Measurements from ENCODE around the gene NT5C1A. TPM values are rescaled to one million over a fixed set of nuclear protein-coding genes. Genes with fewer than 3 reads are reported as not detected.

The NT5C1A gene
- total and polyA plus RNA-seq, 3 experiments from 2014 or later = not detected

DNA sequence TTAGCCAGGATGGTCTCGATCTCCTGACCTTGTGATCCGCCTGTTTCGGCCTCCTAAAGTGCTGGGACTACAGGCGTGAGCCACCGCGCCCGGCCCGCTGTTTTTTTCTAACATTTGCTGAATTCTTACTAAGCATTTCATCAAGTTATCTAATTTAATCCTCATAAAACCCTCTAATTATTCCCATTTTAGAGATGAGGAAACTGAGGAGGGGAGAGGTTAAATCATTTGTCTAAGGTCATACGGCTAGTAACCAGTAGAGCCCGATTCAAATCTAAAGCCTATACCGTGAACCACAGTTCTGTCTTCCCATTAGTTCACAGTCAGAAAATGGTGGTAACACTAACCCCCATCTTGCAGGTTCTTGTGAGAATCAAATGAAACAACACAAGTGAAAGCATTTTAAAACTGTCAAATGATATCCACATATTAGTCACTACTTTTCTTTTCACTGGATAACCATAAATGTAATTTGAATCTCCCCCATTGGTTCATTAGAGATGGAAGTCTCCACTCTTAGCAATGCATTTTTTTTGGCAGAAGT is 43.0 kb downstream of the NT5C1A start:
- Histone ChIP-seq H3K36me3 (ENCODE audit: insufficient read depth, low read length) (no peaks in the 10 kb centered on the region), H3K9me3 (ENCODE audit: low read length) (no peaks in the 10 kb centered on the region), H3K4me1 (ENCODE audit: insufficient read depth, low read length) (no peaks in the 10 kb centered on the region), H3K27ac (ENCODE audit: low read depth, low read length) (no peak overlapping the region), H3K27me3 (ENCODE audit: insufficient read depth, low read length, poor library complexity, severe bottlenecking) (peaks cover 5% of the 10 kb centered on the region), H3K4me3 (ENCODE audit: low read length) (no peak overlapping the region)
- ChIA-PET CTCF (no interaction called here), POLR2A (no interaction called here)
- H3K4me1 Mint-ChIP-seq = no peaks in the 10 kb centered on the region
- no peaks in the 10 kb centered on the region for H3K36me3 Mint-ChIP-seq
- H3K4me3 Mint-ChIP-seq = no peak overlapping the region
- H3K9me3 Mint-ChIP-seq = no peaks in the 10 kb centered on the region
- no peak for DNase-seq
- no peak overlapping the region for H3K27ac Mint-ChIP-seq
- peaks cover 12 to 22% of the 10 kb centered on the region in 2 donors for H3K27me3 Mint-ChIP-seq

DNA sequence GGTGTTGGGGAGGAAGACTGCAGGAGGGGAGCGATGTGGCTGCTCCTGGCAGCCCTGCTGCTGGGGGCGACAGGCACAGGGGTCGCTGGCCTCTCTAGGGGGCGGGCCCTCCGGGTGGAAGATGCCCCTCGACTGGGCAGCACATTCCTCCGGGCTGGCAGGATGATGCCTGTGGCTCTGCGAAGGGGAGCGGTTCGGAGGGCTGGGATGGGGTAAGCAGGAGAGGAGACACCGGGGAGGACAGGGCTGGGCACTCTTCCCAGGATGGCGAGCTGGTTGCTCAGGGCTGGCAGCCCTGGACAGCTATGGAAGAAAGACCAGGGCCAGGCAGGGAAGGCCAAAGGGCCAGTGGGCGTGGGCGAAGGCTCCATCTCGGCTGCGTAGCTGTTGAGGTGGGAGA is 45.3 kb downstream of the NT5C1A start:
- Histone ChIP-seq H3K4me3 (ENCODE audit: low read length) (no peak overlapping the region), H3K27ac (ENCODE audit: low read depth, low read length) (no peak overlapping the region), H3K9me3 (ENCODE audit: low read length) (no peaks in the 10 kb centered on the region), H3K27me3 (ENCODE audit: insufficient read depth, low read length, poor library complexity, severe bottlenecking) (peaks cover 5% of the 10 kb centered on the region), H3K36me3 (ENCODE audit: insufficient read depth, low read length) (no peaks in the 10 kb centered on the region), H3K4me1 (ENCODE audit: insufficient read depth, low read length) (no peaks in the 10 kb centered on the region)
- H3K27ac Mint-ChIP-seq = no peak overlapping the region
- ChIA-PET CTCF (no interaction called here), POLR2A (no interaction called here)
- H3K36me3 Mint-ChIP-seq = no peaks in the 10 kb centered on the region
- H3K9me3 Mint-ChIP-seq = no peaks in the 10 kb centered on the region
- H3K27me3 Mint-ChIP-seq = peaks cover 7 to 22% of the 10 kb centered on the region in 2 donors
- no peak overlapping the region for H3K4me3 Mint-ChIP-seq
- H3K4me1 Mint-ChIP-seq = no peaks in the 10 kb centered on the region
- no peak for DNase-seq

DNA sequence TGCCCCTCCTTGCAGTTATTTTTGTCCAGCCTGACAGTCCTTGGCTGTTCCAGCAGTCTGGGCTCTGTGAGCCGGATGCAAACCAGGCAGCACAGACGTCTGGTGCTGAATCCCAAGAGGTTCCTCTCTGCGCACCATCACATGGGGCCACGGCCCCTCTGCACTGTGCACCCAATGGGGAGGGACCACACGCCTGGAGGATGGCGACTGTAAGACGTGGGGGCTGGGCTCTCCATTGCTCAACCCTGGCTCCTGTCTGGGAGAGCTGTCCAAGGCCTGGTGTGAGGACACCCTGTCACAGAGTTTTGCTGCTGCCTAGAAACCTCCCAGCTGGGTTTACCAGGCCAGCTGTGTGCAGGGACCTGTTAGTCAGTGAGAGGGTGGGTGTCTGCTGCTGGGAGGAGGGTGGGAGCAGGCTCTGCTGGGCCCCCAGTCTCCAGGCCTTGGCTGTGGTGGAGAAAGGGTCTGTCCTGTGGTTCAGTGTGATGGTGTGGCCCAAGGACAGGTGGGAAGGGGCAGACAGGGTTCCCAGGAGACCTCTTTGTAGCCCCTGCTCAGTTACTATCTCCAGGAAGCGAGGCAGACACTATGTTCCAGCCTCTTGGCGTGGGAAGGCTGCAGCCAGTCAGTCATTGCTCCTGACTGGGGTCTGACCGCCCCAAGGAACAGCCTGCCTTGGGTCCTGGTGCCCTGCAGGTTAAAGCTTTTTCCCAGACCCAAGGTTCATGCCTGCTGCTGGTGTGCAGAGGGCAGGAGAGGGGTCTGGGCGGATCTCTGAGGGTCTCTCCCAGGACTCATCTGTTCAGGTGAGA is 46.2 kb downstream of the NT5C1A start:
- Histone ChIP-seq H3K9me3 (ENCODE audit: low read length) (no peaks in the 10 kb centered on the region), H3K27ac (ENCODE audit: low read depth, low read length) (no peak overlapping the region), H3K4me3 (ENCODE audit: low read length) (no peak overlapping the region), H3K36me3 (ENCODE audit: insufficient read depth, low read length) (no peaks in the 10 kb centered on the region), H3K4me1 (ENCODE audit: insufficient read depth, low read length) (no peaks in the 10 kb centered on the region), H3K27me3 (ENCODE audit: insufficient read depth, low read length, poor library complexity, severe bottlenecking) (peaks cover 5% of the 10 kb centered on the region)
- no peak overlapping the region for H3K27ac Mint-ChIP-seq
- H3K4me3 Mint-ChIP-seq = no peak overlapping the region
- H3K36me3 Mint-ChIP-seq = no peaks in the 10 kb centered on the region
- no peaks in the 10 kb centered on the region for H3K4me1 Mint-ChIP-seq
- H3K27me3 Mint-ChIP-seq = peaks cover 6 to 19% of the 10 kb centered on the region in 2 donors
- CTCF ChIA-PET = no interaction called here
- H3K9me3 Mint-ChIP-seq = no peaks in the 10 kb centered on the region
- no peak for DNase-seq
- POLR2A ChIA-PET = no interaction called here

DNA sequence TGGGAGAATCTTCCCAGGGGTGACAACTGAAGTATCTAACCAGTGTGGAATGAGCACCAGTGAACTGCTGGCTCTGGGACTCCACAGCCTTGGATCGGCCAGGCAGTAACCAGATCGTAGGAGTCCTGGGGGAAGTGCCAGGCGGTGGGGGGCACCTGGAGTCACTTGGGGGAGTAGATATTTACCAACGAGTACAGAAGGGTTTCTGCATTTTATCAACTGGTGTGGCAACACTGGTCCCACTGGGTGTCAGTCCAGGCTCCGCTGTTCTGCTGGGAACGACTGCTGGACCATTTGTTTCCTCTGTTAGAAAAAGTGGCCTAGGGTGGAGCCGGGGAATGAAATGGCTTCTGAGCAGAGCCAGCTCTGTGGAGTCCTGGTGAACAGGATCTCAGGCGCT is 46.9 kb downstream of the NT5C1A start:
- Histone ChIP-seq H3K4me3 (ENCODE audit: low read length) (no peak overlapping the region), H3K27ac (ENCODE audit: low read depth, low read length) (no peak overlapping the region), H3K27me3 (ENCODE audit: insufficient read depth, low read length, poor library complexity, severe bottlenecking) (peaks cover 5% of the 10 kb centered on the region), H3K36me3 (ENCODE audit: insufficient read depth, low read length) (no peaks in the 10 kb centered on the region), H3K4me1 (ENCODE audit: insufficient read depth, low read length) (no peaks in the 10 kb centered on the region), H3K9me3 (ENCODE audit: low read length) (no peaks in the 10 kb centered on the region)
- no peaks in the 10 kb centered on the region for H3K4me1 Mint-ChIP-seq
- no peak for DNase-seq
- H3K4me3 Mint-ChIP-seq = no peak overlapping the region
- ChIA-PET POLR2A (no interaction called here), CTCF (no interaction called here)
- no peak overlapping the region for H3K27ac Mint-ChIP-seq
- H3K36me3 Mint-ChIP-seq = peaks cover 0 to 1% (median 0%) of the 10 kb centered on the region in 3 donors
- peaks cover 7 to 21% of the 10 kb centered on the region in 2 donors for H3K27me3 Mint-ChIP-seq
- no peaks in the 10 kb centered on the region for H3K9me3 Mint-ChIP-seq

DNA sequence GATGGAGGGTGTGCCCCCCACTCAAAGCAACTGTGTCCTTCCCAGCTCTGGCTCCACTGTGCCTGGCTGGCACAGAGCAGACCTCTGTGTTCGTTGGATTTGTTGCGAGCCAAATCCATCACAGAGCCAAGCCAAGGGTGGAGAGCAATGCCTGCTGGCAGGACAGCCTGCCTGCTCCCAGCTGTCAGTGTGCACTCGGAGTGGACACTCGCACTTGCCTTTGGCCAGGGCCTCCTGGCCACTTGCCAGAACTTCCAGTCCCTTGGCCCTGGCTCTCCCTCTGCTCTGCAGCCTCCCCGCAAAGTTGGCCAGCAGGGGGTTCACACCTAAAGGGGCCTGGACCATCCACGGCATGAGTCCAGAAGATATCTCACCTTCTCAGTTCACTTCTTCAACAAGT is 48.9 kb downstream of the NT5C1A start:
- no peaks in the 10 kb centered on the region for H3K4me1 ChIP-seq (ENCODE audit: insufficient read depth, low read length)
- peaks cover 5% of the 10 kb centered on the region for H3K27me3 ChIP-seq (ENCODE audit: insufficient read depth, low read length, poor library complexity, severe bottlenecking)
- peaks cover 9 to 24% of the 10 kb centered on the region in 2 donors for H3K27me3 Mint-ChIP-seq
- H3K36me3 Mint-ChIP-seq = peaks cover 0 to 1% (median 0%) of the 10 kb centered on the region in 3 donors
- H3K4me3 Mint-ChIP-seq = no peak overlapping the region
- CTCF ChIA-PET = no interaction called here
- no peak for DNase-seq
- H3K4me1 Mint-ChIP-seq = no peaks in the 10 kb centered on the region
- H3K27ac ChIP-seq (ENCODE audit: low read depth, low read length) = no peak overlapping the region
- H3K9me3 ChIP-seq (ENCODE audit: low read length) = no peaks in the 10 kb centered on the region
- no peak overlapping the region for H3K4me3 ChIP-seq (ENCODE audit: low read length)
- no peak overlapping the region for H3K27ac Mint-ChIP-seq
- no peaks in the 10 kb centered on the region for H3K9me3 Mint-ChIP-seq
- no peaks in the 10 kb centered on the region for H3K36me3 ChIP-seq (ENCODE audit: insufficient read depth, low read length)
- POLR2A ChIA-PET = no interaction called here

DNA sequence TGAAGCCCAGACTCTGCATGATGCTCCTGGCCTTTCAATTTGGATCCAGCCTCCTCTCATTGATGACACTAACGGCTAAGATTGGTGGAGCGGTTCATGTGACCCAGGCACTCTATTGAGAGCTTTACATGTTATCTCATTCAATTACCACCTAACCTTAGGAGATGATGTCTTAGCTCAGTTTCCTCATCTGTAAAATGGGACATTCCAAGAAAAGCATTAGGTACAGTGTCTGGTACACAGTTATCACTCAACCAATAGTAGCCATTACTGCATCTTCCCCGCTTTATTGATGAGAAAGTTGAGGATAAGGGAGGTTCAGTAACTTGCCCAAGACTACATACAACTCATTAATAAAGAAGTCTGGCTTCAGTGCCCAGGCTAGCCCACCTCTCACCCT is 49.5 kb downstream of the NT5C1A start:
- no peak overlapping the region for H3K4me3 Mint-ChIP-seq

DNA sequence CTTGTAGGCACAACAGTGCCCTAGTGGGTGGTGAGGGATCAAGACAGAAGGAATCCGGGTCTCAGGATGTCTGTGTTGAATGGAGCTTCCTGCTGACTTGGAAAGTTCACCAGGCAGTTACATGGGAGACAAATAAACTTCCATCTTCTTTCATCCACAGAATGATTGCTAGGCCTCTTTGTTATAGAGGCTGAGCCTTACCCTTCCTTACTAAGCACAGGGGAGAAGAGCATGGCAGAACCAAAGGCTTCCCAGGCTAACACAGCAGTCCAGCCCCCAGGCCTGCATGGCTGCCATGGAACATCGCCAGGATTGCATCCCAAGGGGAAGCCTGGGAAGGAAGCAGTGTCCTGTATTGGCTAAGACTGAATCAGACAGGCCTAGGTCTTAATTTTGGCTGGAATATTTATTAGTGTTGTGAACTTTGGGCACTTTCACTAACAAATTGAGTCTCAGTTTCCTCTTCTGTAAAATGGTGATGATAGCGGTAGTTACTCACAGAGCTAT is 51.2 kb downstream of the NT5C1A start:
- no peak for DNase-seq
- ChIA-PET CTCF (interaction anchor here (0.7 to 1.4 kb wide), 3 partner anchors 10 to 33 kb away, joined by 3 to 7 read pairs (median 3); no protein-coding TSS in a partner anchor), POLR2A (no interaction called here)
- no peak overlapping the region for H3K4me3 ChIP-seq (ENCODE audit: low read length)
- no peak overlapping the region for H3K27ac ChIP-seq (ENCODE audit: low read depth, low read length)
- no peaks in the 10 kb centered on the region for H3K4me1 Mint-ChIP-seq
- no peaks in the 10 kb centered on the region for H3K4me1 ChIP-seq (ENCODE audit: insufficient read depth, low read length)
- H3K27me3 ChIP-seq (ENCODE audit: insufficient read depth, low read length, poor library complexity, severe bottlenecking) = peaks cover 2% of the 10 kb centered on the region
- no peaks in the 10 kb centered on the region for H3K9me3 ChIP-seq (ENCODE audit: low read length)
- no peaks in the 10 kb centered on the region for H3K36me3 ChIP-seq (ENCODE audit: insufficient read depth, low read length)
- peaks cover 0 to 1% (median 0%) of the 10 kb centered on the region in 3 donors for H3K36me3 Mint-ChIP-seq
- H3K4me3 Mint-ChIP-seq = no peak overlapping the region
- no peaks in the 10 kb centered on the region for H3K9me3 Mint-ChIP-seq
- no peak overlapping the region for H3K27ac Mint-ChIP-seq
- peaks cover 9 to 35% of the 10 kb centered on the region in 2 donors for H3K27me3 Mint-ChIP-seq

More for the DNA sequence above, 49.5 kb downstream of the NT5C1A start:
- Mint-ChIP-seq H3K9me3 (no peaks in the 10 kb centered on the region), H3K27ac (peak overlapping the region in 1 of 8 donors; percentile 48), H3K36me3 (peaks cover 0 to 1% (median 0%) of the 10 kb centered on the region in 3 donors), H3K27me3 (peaks cover 10 to 28% of the 10 kb centered on the region in 2 donors), H3K4me1 (no peaks in the 10 kb centered on the region)
- no peaks in the 10 kb centered on the region for H3K9me3 ChIP-seq (ENCODE audit: low read length)
- peaks cover 5% of the 10 kb centered on the region for H3K27me3 ChIP-seq (ENCODE audit: insufficient read depth, low read length, poor library complexity, severe bottlenecking)
- H3K4me3 ChIP-seq (ENCODE audit: low read length) = no peak overlapping the region
- ChIA-PET POLR2A (no interaction called here), CTCF (interaction anchor here (0.7 to 1.1 kb wide), 2 partner anchors 17 to 31 kb away, joined by 3 read pairs; no protein-coding TSS in a partner anchor)
- no peaks in the 10 kb centered on the region for H3K4me1 ChIP-seq (ENCODE audit: insufficient read depth, low read length)
- H3K27ac ChIP-seq (ENCODE audit: low read depth, low read length) = no peak overlapping the region
- no peak for DNase-seq
- no peaks in the 10 kb centered on the region for H3K36me3 ChIP-seq (ENCODE audit: insufficient read depth, low read length)

DNA sequence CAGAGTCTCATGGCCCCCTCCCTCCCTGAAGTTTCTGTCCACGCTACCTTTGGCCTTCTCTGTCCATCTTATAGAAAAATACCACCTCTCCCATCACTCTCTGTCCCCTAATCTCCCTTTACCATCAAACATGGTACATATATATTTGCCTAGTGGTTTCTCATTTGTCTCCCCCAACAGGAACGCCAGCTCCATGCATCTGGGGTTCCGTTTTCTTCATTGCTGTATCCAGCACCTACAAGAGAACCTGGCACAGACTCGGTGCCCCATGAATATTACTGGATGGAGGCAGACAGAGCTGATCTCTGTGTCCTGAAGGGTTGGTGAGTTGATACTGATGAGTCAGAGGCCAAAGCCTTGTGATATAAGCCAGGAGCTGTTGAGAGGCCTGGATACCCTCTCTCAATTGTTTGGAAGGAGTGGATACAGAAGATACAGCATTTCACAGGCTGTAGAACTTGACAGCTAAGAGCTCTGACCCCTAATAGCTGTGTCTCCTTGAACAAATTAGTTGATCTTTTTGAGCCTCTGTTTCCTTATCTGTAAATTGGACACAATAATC is 54.3 kb downstream of the NT5C1A start:
- no peak for DNase-seq
- Mint-ChIP-seq H3K36me3 (peaks cover 0 to 1% (median 0%) of the 10 kb centered on the region in 3 donors), H3K4me1 (no peaks in the 10 kb centered on the region), H3K27ac (peak overlapping the region in 1 of 8 donors; percentile 52), H3K27me3 (peaks cover 9 to 19% of the 10 kb centered on the region in 2 donors), H3K4me3 (no peak overlapping the region), H3K9me3 (no peaks in the 10 kb centered on the region)
- CTCF ChIA-PET = interaction anchor here (2.5 kb wide), 1 partner anchor 12 kb away, joined by 8 read pairs; no protein-coding TSS in a partner anchor
- H3K27ac ChIP-seq (ENCODE audit: low read depth, low read length) = no peak overlapping the region
- H3K9me3 ChIP-seq (ENCODE audit: low read length) = no peaks in the 10 kb centered on the region
- no peaks in the 10 kb centered on the region for H3K4me1 ChIP-seq (ENCODE audit: insufficient read depth, low read length)
- POLR2A ChIA-PET = no interaction called here
- no peaks in the 10 kb centered on the region for H3K27me3 ChIP-seq (ENCODE audit: insufficient read depth, low read length, poor library complexity, severe bottlenecking)
- H3K4me3 ChIP-seq (ENCODE audit: low read length) = no peak overlapping the region
- no peaks in the 10 kb centered on the region for H3K36me3 ChIP-seq (ENCODE audit: insufficient read depth, low read length)
